Erythroblast (primary cell): Measurements from ENCODE around the gene NR1H2.

Source experiments
- DNase-seq, 2 experiments: peaks; one replicate each; lab custom pipeline; 2025; lab: John Stamatoyannopoulos, UW
- GATA1 ChIP-seq: IDR thresholded peaks from 2 replicates; pipeline ENCODE4 v1.6.1; 2011; ENCODE audit warnings: low read depth, mild to moderate bottlenecking, control low read depth, low read length, moderate library complexity
- POLR2A ChIP-seq: IDR thresholded peaks from 2 replicates; pipeline ENCODE4 v1.6.1; 2011; ENCODE audit warnings: mild to moderate bottlenecking, low read length

Gene NR1H2

GRCh38 chr19:50357178-50358100, 18.8 kb upstream of the NR1H2 start:
- peak; percentile 57 to 76 for DNase-seq
- peak; percentile 32 for TF ChIP-seq POLR2A
- no peak for TF ChIP-seq GATA1

GRCh38 chr19:50358483-50359327, 17.6 kb upstream of the NR1H2 start:
- DNase-seq: peak in 1 of 2 experiments; percentile 37
- TF ChIP-seq GATA1 (no peak), POLR2A (peak; percentile 41)

- TF ChIP-seq GATA1 (no peak), POLR2A (no peak)
- no peak for DNase-seq
Observed at GRCh38 chr19:50359328-50359818, 16.9 kb upstream of the NR1H2 start.

- DNase-seq: peak in 1 of 2 experiments; percentile 40
- TF ChIP-seq POLR2A (no peak), GATA1 (no peak)
Observed at GRCh38 chr19:50361290-50362029, 14.8 kb upstream of the NR1H2 start.

GRCh38 chr19:50362030-50362412, 14.2 kb upstream of the NR1H2 start:
- TF ChIP-seq GATA1 (no peak), POLR2A (no peak)
- no peak for DNase-seq

GRCh38 chr19:50362656-50363424, 13.4 kb upstream of the NR1H2 start:
- no peak for TF ChIP-seq POLR2A
- TF ChIP-seq GATA1: no peak
- no peak for DNase-seq

- DNase-seq: no peak
- TF ChIP-seq POLR2A (no peak), GATA1 (no peak)
Observed at GRCh38 chr19:50365434-50366306, 10.6 kb upstream of the NR1H2 start, which contains the start of gene NAPSA. NAPSA (minus strand) TSS chr19:50365639; CDS start chr19:50365621, 18 bp downstream.

GRCh38 chr19:50368649-50369570, 7.3 kb upstream of the NR1H2 start:
- no peak for TF ChIP-seq GATA1
- no peak for TF ChIP-seq POLR2A
- DNase-seq: peak; percentile 88 to 90

GRCh38 chr19:50371914-50372475, 4.3 kb upstream of the NR1H2 start:
- no peak for DNase-seq
- TF ChIP-seq GATA1 (no peak), POLR2A (no peak)

GRCh38 chr19:50377051-50377461, 799 bp downstream of the NR1H2 start:
- DNase-seq: peak; percentile 90 to 93
- TF ChIP-seq GATA1: no peak
- no peak for TF ChIP-seq POLR2A

- peak; percentile 89 to 91 for DNase-seq
- no peak for TF ChIP-seq GATA1
- TF ChIP-seq POLR2A: peak; percentile 53
Observed at GRCh38 chr19:50377517-50377916, 1.3 kb downstream of the NR1H2 start.
